CD14-positive monocyte (primary cell): Measurements from ENCODE around the gene FHOD3. TPM values are rescaled to one million over a fixed set of nuclear protein-coding genes. Genes with fewer than 3 reads are reported as not detected.

Experiments used
- DNase-seq, 3 donors: peaks; one replicate each; pipeline ENCODE4 v3.0.0-alpha.2; 2011 to 2022
- H2AFZ ChIP-seq: 2 replicates; pipeline ENCODE4 v1.6.0; 2012; ENCODE audit warnings: mild to moderate bottlenecking, low read depth, low read length, inconsistent platforms; ENCODE audit not compliant: insufficient read depth, poor library complexity, severe bottlenecking
- H3K27ac ChIP-seq, 2 donors: 1 replicate in 1 of 2; 2 replicates in 1 of 2; pipeline ENCODE4 v1.5.1; 2012 to 2013; ENCODE audit warnings: low read length in 2 of 2, control low read depth in 1 of 2, inconsistent platforms in 1 of 2, low read depth in 1 of 2, mild to moderate bottlenecking in 1 of 2
- H3K27me3 ChIP-seq, 2 donors: one replicate each; pipeline versions ENCODE4 v1.6.0 to v1.6.1; 2011 to 2013; ENCODE audit warnings: low read length in 2 of 2; ENCODE audit not compliant: control insufficient read depth in 2 of 2, insufficient read depth in 2 of 2
- H3K36me3 ChIP-seq, 2 donors: replicated peaks in 1 of 2; 1 replicate in 1 of 2; 2 replicates in 1 of 2; pipeline versions ENCODE4 v1.5.1 to v1.6.1; 2012 to 2013; ENCODE audit warnings: low read length in 2 of 2, control low read depth in 1 of 2, inconsistent platforms in 1 of 2, mild to moderate bottlenecking in 1 of 2; ENCODE audit not compliant: insufficient read depth in 2 of 2, control insufficient read depth in 1 of 2
- H3K4me1 ChIP-seq, 2 donors: 1 replicate in 1 of 2; 2 replicates in 1 of 2; pipeline versions ENCODE4 v1.5.1 to v1.6.1; 2012 to 2013; ENCODE audit warnings: low read length in 2 of 2, control low read depth in 1 of 2, inconsistent platforms in 1 of 2, mild to moderate bottlenecking in 1 of 2, moderate library complexity in 1 of 2; ENCODE audit not compliant: insufficient read depth in 2 of 2, control insufficient read depth in 1 of 2
- H3K4me2 ChIP-seq: replicated peaks from 2 replicates; pipeline ENCODE3; 2012; ENCODE audit warnings: low read length, moderate library complexity, mild to moderate bottlenecking; ENCODE audit not compliant: poor library complexity, severe bottlenecking; ENCODE audit errors: extremely low read depth
- H3K4me3 ChIP-seq, 3 experiments: fragments of 200-600 bp in 1 of 3; sonication (generic) in 1 of 3; replicated peaks in 1 of 3; 1 replicate in 2 of 3; 2 replicates in 1 of 3; pipeline ENCODE4 v1.5.1; 2011 to 2013; ENCODE audit warnings: low read length in 3 of 3, mild to moderate bottlenecking in 3 of 3, control low read depth in 2 of 3, low read depth in 2 of 3, inconsistent platforms in 1 of 3, moderate library complexity in 1 of 3
- H3K79me2 ChIP-seq: 2 replicates; pipeline ENCODE4 v1.6.0; 2012; ENCODE audit warnings: mild to moderate bottlenecking, control low read depth, inconsistent platforms, low read length, moderate library complexity; ENCODE audit not compliant: insufficient read depth
- H3K9ac ChIP-seq: 2 replicates; pipeline ENCODE4 v1.6.0; 2017; ENCODE audit warnings: low read length, mild to moderate bottlenecking; ENCODE audit not compliant: insufficient read depth, poor library complexity, severe bottlenecking
- H3K9me3 ChIP-seq, 2 donors: replicated peaks in 1 of 2; 1 replicate in 1 of 2; 2 replicates in 1 of 2; pipeline versions ENCODE4 v1.5.1 to v1.6.1; 2012 to 2013; ENCODE audit warnings: low read length in 2 of 2, control low read depth in 1 of 2; ENCODE audit not compliant: control insufficient read depth in 1 of 2, insufficient read depth in 1 of 2
- H4K20me1 ChIP-seq: 2 replicates; pipeline ENCODE4 v1.6.0; 2012; ENCODE audit warnings: mild to moderate bottlenecking, low read length, control low read depth, moderate library complexity; ENCODE audit not compliant: insufficient read depth
- H3K27ac Mint-ChIP-seq, 7 donors: one replicate each; pipeline ENCODE4 v1.8.0; 2020; ENCODE audit warnings: mild to moderate bottlenecking in 7 of 7, mixed read lengths in 7 of 7, moderate library complexity in 6 of 7, inconsistent platforms in 2 of 7
- H3K27me3 Mint-ChIP-seq, 3 donors: one replicate each; pipeline ENCODE4 v1.8.0; 2021 to 2022; ENCODE audit warnings: low read depth in 3 of 3, mild to moderate bottlenecking in 3 of 3, mixed read lengths in 3 of 3, moderate library complexity in 3 of 3, inconsistent platforms in 1 of 3
- H3K36me3 Mint-ChIP-seq, 2 donors: one replicate each; pipeline ENCODE4 v1.8.0; 2020; ENCODE audit warnings: mixed read lengths in 2 of 2, inconsistent platforms in 1 of 2, mild to moderate bottlenecking in 1 of 2
- H3K4me1 Mint-ChIP-seq: one replicate; pipeline ENCODE4 v1.8.0; 2020; ENCODE audit warnings: mild to moderate bottlenecking, mixed read lengths
- H3K4me3 Mint-ChIP-seq, 2 donors: one replicate each; pipeline ENCODE4 v1.8.0; 2020; ENCODE audit warnings: mild to moderate bottlenecking in 2 of 2, mixed read lengths in 2 of 2, moderate library complexity in 1 of 2
- H3K9me3 Mint-ChIP-seq, 7 donors: one replicate each; pipeline ENCODE4 v1.8.0; 2020 to 2022; ENCODE audit warnings: mixed read lengths in 7 of 7, mild to moderate bottlenecking in 6 of 7, moderate library complexity in 6 of 7, inconsistent platforms in 2 of 7
- WGBS: methylation state at CpG from one replicate; pipeline ENCODE4 v1.1.5; 2013; ENCODE audit warnings: missing lambda C conversion rate; ENCODE audit not compliant: insufficient coverage; 5-methylcytosine and 5-hydroxymethylcytosine counted together
- intact Hi-C, 2 donors: fragments of 100-400 bp; cut with micrococcal nuclease; formaldehyde crosslinking; loops; one replicate each; pipeline versions ENCODE4 v1.15.0 to v1.15.1; 2023
- polyA plus RNA-seq, 3 donors: library from polyadenylated mRNA; depleted of rRNA in 1 of 3; unstranded in 2 of 3; stranded (reverse) in 1 of 3; fragments of 300-500 nt in 2 of 3; fragments of >200 nt in 1 of 3; fragmentation: Illumina TruSeq in 2 of 3; gene quantifications; 1 replicate in 2 of 3; 2 replicates in 1 of 3; pipeline ENCODE4 v1.2.3, GENCODE V29; 2012 to 2021
- TF ChIP-seq, protein P1 (sequence below): fragments of 200-600 bp; IDR thresholded peaks from one replicate; pipeline ENCODE4 v1.8.0; 2022; ENCODE audit warnings: antibody characterized with exemption, mild to moderate bottlenecking

FHOD3 gene
- polyA plus RNA-seq, 3 donors, result not detected

- H3K4me1 Mint-ChIP-seq, result peaks cover 2% of the 10 kb centered on the region
- H3K27ac Mint-ChIP-seq, result no peak overlapping the region
- Histone ChIP-seq H3K4me1 (no peaks in the 10 kb centered on the region), H3K36me3 (no peaks in the 10 kb centered on the region), H3K9ac (no peak overlapping the region), H3K4me2 (no peak overlapping the region), H2AFZ (no peak overlapping the region), H3K27me3 (no peaks in the 10 kb centered on the region), H3K9me3 (no peaks in the 10 kb centered on the region), H3K27ac (no peak overlapping the region), H3K4me3 (no peak overlapping the region), H3K79me2 (no peaks in the 10 kb centered on the region), H4K20me1 (no peaks in the 10 kb centered on the region)
- H3K36me3 Mint-ChIP-seq, result no peaks in the 10 kb centered on the region
- no peak overlapping the region for H3K4me3 Mint-ChIP-seq
- H3K27me3 Mint-ChIP-seq, result peaks cover 2 to 6% (median 2%) of the 10 kb centered on the region in 3 donors
- TF ChIP-seq, protein P1, sequence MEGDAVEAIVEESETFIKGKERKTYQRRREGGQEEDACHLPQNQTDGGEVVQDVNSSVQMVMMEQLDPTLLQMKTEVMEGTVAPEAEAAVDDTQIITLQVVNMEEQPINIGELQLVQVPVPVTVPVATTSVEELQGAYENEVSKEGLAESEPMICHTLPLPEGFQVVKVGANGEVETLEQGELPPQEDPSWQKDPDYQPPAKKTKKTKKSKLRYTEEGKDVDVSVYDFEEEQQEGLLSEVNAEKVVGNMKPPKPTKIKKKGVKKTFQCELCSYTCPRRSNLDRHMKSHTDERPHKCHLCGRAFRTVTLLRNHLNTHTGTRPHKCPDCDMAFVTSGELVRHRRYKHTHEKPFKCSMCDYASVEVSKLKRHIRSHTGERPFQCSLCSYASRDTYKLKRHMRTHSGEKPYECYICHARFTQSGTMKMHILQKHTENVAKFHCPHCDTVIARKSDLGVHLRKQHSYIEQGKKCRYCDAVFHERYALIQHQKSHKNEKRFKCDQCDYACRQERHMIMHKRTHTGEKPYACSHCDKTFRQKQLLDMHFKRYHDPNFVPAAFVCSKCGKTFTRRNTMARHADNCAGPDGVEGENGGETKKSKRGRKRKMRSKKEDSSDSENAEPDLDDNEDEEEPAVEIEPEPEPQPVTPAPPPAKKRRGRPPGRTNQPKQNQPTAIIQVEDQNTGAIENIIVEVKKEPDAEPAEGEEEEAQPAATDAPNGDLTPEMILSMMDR, result no peak
- H3K9me3 Mint-ChIP-seq, result peaks cover 0 to 2% (median 0%) of the 10 kb centered on the region in 7 donors
- WGBS, result no CpG with 5 or more reads among the region's 1 CpG
- DNase-seq, result no peak
- intact Hi-C loops, result no loop called here
These were observed 160.8 kb downstream of the FHOD3 start for GRCh38 chr18:36458306-36458705.

DNA sequence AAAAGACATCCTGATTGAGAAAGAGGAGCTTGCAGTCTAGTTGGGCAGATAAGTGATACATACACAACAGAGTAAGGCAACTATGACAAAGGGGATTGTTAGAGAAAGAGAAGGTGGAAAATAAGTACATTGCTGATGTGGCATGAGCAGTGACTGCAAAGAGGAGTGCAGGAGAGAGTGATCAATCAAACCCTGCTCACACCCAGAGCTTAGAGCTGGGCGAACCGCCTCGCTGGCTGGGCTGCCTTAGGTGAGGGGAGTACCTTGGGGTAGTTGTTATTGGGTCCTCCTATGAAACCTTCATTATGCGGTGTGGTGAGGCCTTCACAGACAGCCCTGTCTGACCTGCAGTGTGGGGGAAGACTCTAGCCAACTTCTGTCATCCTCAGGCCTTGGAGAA, 161.7 kb downstream of the FHOD3 start:
- Mint-ChIP-seq H3K36me3 (no peaks in the 10 kb centered on the region), H3K4me1 (peaks cover 2% of the 10 kb centered on the region), H3K27me3 (peaks cover 2 to 6% (median 2%) of the 10 kb centered on the region in 3 donors), H3K27ac (no peak overlapping the region), H3K4me3 (no peak overlapping the region), H3K9me3 (peaks cover 0 to 2% (median 0%) of the 10 kb centered on the region in 7 donors)
- Histone ChIP-seq H2AFZ (no peak overlapping the region), H3K4me3 (no peak overlapping the region), H3K27me3 (no peaks in the 10 kb centered on the region), H3K27ac (no peak overlapping the region), H3K9me3 (no peaks in the 10 kb centered on the region), H3K4me2 (no peak overlapping the region), H4K20me1 (no peaks in the 10 kb centered on the region), H3K36me3 (no peaks in the 10 kb centered on the region), H3K4me1 (no peaks in the 10 kb centered on the region), H3K79me2 (no peaks in the 10 kb centered on the region), H3K9ac (no peak overlapping the region)
- intact Hi-C loops, result no loop called here
- TF ChIP-seq, protein P1, result no peak
- DNase-seq, result no peak
- 100% methylated on average over 1 of the region's 4 CpGs for WGBS
